Coronary artery (tissue), 2 donors: ENCODE results near the gene HLA-DPA1.

Experiments used
- DNase-seq: peaks from one replicate; pipeline ENCODE4 v3.0.0-alpha.2; 2017; ENCODE audit warnings: low spot score
- H3K27ac ChIP-seq, 2 donors: fragments of 200-600 bp; sonication (generic); one replicate each; pipeline ENCODE4 v1.5.1; 2016 to 2019
- H3K4me3 ChIP-seq: fragments of 200-600 bp; sonication (generic); 2 replicates; pipeline ENCODE4 v1.5.1; 2016; ENCODE audit warnings: mild to moderate bottlenecking, moderate library complexity
- CTCF ChIP-seq: fragments of 200-600 bp; sonication (generic); IDR thresholded peaks from one replicate; pipeline ENCODE4 v1.5.1; 2019; ENCODE audit warnings: antibody characterized with exemption

Gene HLA-DPA1

GRCh38 chr6:33114406-33114805 is 41.0 kb upstream of the HLA-DPA1 start:
- Histone ChIP-seq H3K27ac (no peak overlapping the region), H3K4me3 (no peak overlapping the region)
- no peak for TF ChIP-seq CTCF
- no peak for DNase-seq

- H3K4me3 ChIP-seq, result no peak overlapping the region
- H3K27ac ChIP-seq, result no peak overlapping the region
- no peak for DNase-seq
- TF ChIP-seq CTCF, result no peak
These were observed 40.3 kb upstream of the HLA-DPA1 start for GRCh38 chr6:33113755-33114154.

- no peak overlapping the region for H3K27ac ChIP-seq
- DNase-seq, result no peak
- no peak for TF ChIP-seq CTCF
These were observed 38.7 kb upstream of the HLA-DPA1 start for GRCh38 chr6:33112148-33112547.

GRCh38 chr6:33108307-33108706 is 34.9 kb upstream of the HLA-DPA1 start:
- TF ChIP-seq CTCF, result no peak
- Histone ChIP-seq H3K27ac (no peak overlapping the region), H3K4me3 (no peak overlapping the region)
- no peak for DNase-seq

More at GRCh38 chr6:33112148-33112547, 38.7 kb upstream of the HLA-DPA1 start:
- H3K4me3 ChIP-seq, result no peak overlapping the region

GRCh38 chr6:33107641-33108040 is 34.2 kb upstream of the HLA-DPA1 start:
- no peak for DNase-seq
- TF ChIP-seq CTCF, result no peak
- H3K27ac ChIP-seq, result no peak overlapping the region
- no peak overlapping the region for H3K4me3 ChIP-seq

- DNase-seq, result no peak
- Histone ChIP-seq H3K4me3 (no peak overlapping the region), H3K27ac (no peak overlapping the region)
- TF ChIP-seq CTCF, result no peak
These were observed 32.7 kb upstream of the HLA-DPA1 start for GRCh38 chr6:33105916-33106871.

GRCh38 chr6:33105386-33105785 is 31.9 kb upstream of the HLA-DPA1 start:
- DNase-seq, result no peak
- TF ChIP-seq CTCF, result no peak
- Histone ChIP-seq H3K27ac (no peak overlapping the region), H3K4me3 (no peak overlapping the region)
